HCT116 (cell line): Measurements from ENCODE around the gene PLA2G4B. TPM values are rescaled to one million over a fixed set of nuclear protein-coding genes. Genes with fewer than 3 reads are reported as not detected.

Experiments
- ATAC-seq: fragments of 200-7000 bp; cut with Tn5 transposase; 2 replicates; pipeline ENCODE4 v1.9.1; 2020; ENCODE audit warnings: mild to moderate bottlenecking, moderate library complexity
- BruUV-seq: library from RNA; stranded (reverse); fragments of 400-500 nt; replicated peaks from 2 replicates; lab custom pipeline; 2021; lab: Mats Ljungman, UMichigan
- CTCF ChIA-PET: fragments of 300-600 bp; sonication (Branson Sonifier 250); formaldehyde crosslinking; loops from one replicate; lab custom pipeline; 2021; ENCODE audit warnings: antibody characterized with exemption; lab: Charles Lee
- POLR2A ChIA-PET: fragments of 300-600, 350-600 bp; sonication (Branson Sonifier 250); formaldehyde crosslinking; loops from one replicate; lab custom pipeline; 2021; ENCODE audit warnings: antibody characterized with exemption; lab: Charles Lee
- RAD21 ChIA-PET, 2 experiments: fragments of 300-600 bp; sonication (Branson Sonifier 250); formaldehyde crosslinking; loops; one replicate each; lab custom pipeline; 2023; ENCODE audit warnings: low total read pairs in 2 of 2; ENCODE audit not compliant: uncharacterized antibody in 2 of 2, unreplicated experiment in 2 of 2, low non-redundant PET in 1 of 2; lab: Charles Lee
- DNase-seq: peaks from one replicate; pipeline ENCODE4 v3.0.0-alpha.2; 2010; ENCODE audit warnings: low read depth, low spot score
- H2AFZ ChIP-seq: fragments of 200-600 bp; shearing (Covaris generic), sonication (generic); 2 replicates; pipeline ENCODE4 v1.6.1; 2017; ENCODE audit warnings: low read depth, mixed run types, mixed read lengths, antibody characterized with exemption, low read length; ENCODE audit not compliant: poor library complexity, severe bottlenecking
- H3K27ac ChIP-seq: 2 replicates; pipeline ENCODE4 v1.5.1; 2012; ENCODE audit warnings: low read depth, low read length
- H3K27me3 ChIP-seq: fragments of 200-600 bp; sonication (generic); 2 replicates; pipeline ENCODE4 v1.6.1; 2016; ENCODE audit warnings: mixed run types, low read length, mixed read lengths; ENCODE audit not compliant: insufficient read depth
- H3K36me3 ChIP-seq, 2 experiments: fragments of 200-500 bp in 1 of 2; fragments of 200-600 bp in 1 of 2; sonication (Bioruptor generic) in 1 of 2; sonication (generic) in 1 of 2; 2 replicates each; pipeline versions ENCODE4 v1.5.1 to v1.6.1; 2014 to 2016; ENCODE audit warnings: low read length in 2 of 2, inconsistent platforms in 1 of 2, mixed read lengths in 1 of 2, mixed run types in 1 of 2; ENCODE audit not compliant: insufficient read depth in 2 of 2, control insufficient read depth in 1 of 2
- H3K4me1 ChIP-seq, 2 experiments: fragments of 200-600 bp in 1 of 2; sonication (generic) in 1 of 2; 2 replicates each; pipeline versions ENCODE4 v1.5.1 to v1.6.1; 2012 to 2017; ENCODE audit warnings: low read length in 2 of 2, inconsistent platforms in 1 of 2, mild to moderate bottlenecking in 1 of 2, mixed read lengths in 1 of 2, mixed run types in 1 of 2, moderate library complexity in 1 of 2; ENCODE audit not compliant: insufficient read depth in 2 of 2, control insufficient read depth in 1 of 2
- H3K4me2 ChIP-seq: fragments of 200-600 bp; sonication (generic); 2 replicates; pipeline ENCODE4 v1.6.1; 2017; ENCODE audit warnings: mixed run types, low read length, mixed read lengths
- H3K4me3 ChIP-seq, 2 experiments: fragments of 200-600 bp in 1 of 2; sonication (generic) in 1 of 2; replicated peaks in 1 of 2; 2 replicates each; pipeline ENCODE4 v1.5.1; 2011 to 2016; ENCODE audit warnings: low read length in 2 of 2, control low read depth in 1 of 2, low read depth in 1 of 2, mild to moderate bottlenecking in 1 of 2, mixed read lengths in 1 of 2, mixed run types in 1 of 2
- H3K79me2 ChIP-seq: fragments of 200-600 bp; sonication (generic); 2 replicates; pipeline ENCODE4 v1.6.1; 2017; ENCODE audit warnings: mild to moderate bottlenecking, mixed run types, low read length, moderate library complexity, mixed read lengths; ENCODE audit not compliant: insufficient read depth
- H3K9ac ChIP-seq: fragments of 200-600 bp; sonication (generic); 2 replicates; pipeline ENCODE4 v1.6.1; 2016; ENCODE audit warnings: low read length, mixed read lengths
- H3K9me2 ChIP-seq: fragments of 200-600 bp; sonication (generic), shearing (Covaris generic); 2 replicates; pipeline ENCODE4 v1.6.1; 2017; ENCODE audit warnings: mixed run types, mild to moderate bottlenecking, moderate library complexity; ENCODE audit not compliant: insufficient read depth
- H3K9me3 ChIP-seq, 2 experiments: fragments of 200-500 bp in 1 of 2; fragments of 200-600 bp in 1 of 2; sonication (Bioruptor generic) in 1 of 2; sonication (generic) in 1 of 2; 2 replicates each; pipeline ENCODE4 v1.6.1; 2014 to 2017; ENCODE audit warnings: low read length in 2 of 2, mixed read lengths in 2 of 2, inconsistent platforms in 1 of 2, low read depth in 1 of 2, mild to moderate bottlenecking in 1 of 2, mixed run types in 1 of 2, moderate library complexity in 1 of 2; ENCODE audit not compliant: control insufficient read depth in 1 of 2, insufficient read depth in 1 of 2
- H4K20me1 ChIP-seq: fragments of 200-600 bp; sonication (generic), shearing (Covaris generic); 2 replicates; pipeline ENCODE4 v1.6.1; 2017; ENCODE audit warnings: mixed run types, mild to moderate bottlenecking, moderate library complexity; ENCODE audit not compliant: insufficient read depth
- CTCF ChIP-seq, 3 experiments: fragments of 200-600 bp in 1 of 3; sonication (generic) in 1 of 3; IDR thresholded peaks in 2 of 3; conservative IDR thresholded peaks in 1 of 3; 2 replicates each; pipeline ENCODE4 v1.5.1; 2012 to 2017; ENCODE audit warnings: low read depth in 2 of 3, low read length in 2 of 3, antibody characterized with exemption in 1 of 3, borderline replicate concordance in 1 of 3, control low read depth in 1 of 3, mild to moderate bottlenecking in 1 of 3, mixed read lengths in 1 of 3, mixed run types in 1 of 3, moderate library complexity in 1 of 3; ENCODE audit not compliant: insufficient read depth in 1 of 3
- EGR1 ChIP-seq: IDR thresholded peaks from 2 replicates; pipeline ENCODE4 v1.6.1; 2012; ENCODE audit warnings: low read depth
- ELF1 ChIP-seq: IDR thresholded peaks from 2 replicates; pipeline ENCODE4 v1.6.1; 2012; ENCODE audit warnings: low read depth, borderline replicate concordance
- EZH2 ChIP-seq: fragments of 200-600 bp; sonication (generic); IDR thresholded peaks from 2 replicates; pipeline ENCODE4 v1.6.1; 2017; ENCODE audit warnings: antibody characterized with exemption, mixed run types
- JUND ChIP-seq: IDR thresholded peaks from 2 replicates; pipeline ENCODE4 v1.6.1; 2012
- SIN3A ChIP-seq: IDR thresholded peaks from 2 replicates; pipeline ENCODE4 v1.6.1; 2012; ENCODE audit warnings: low read depth
- SP1 ChIP-seq: IDR thresholded peaks from 2 replicates; pipeline ENCODE4 v1.6.1; 2012; ENCODE audit warnings: low read depth
- SRF ChIP-seq: IDR thresholded peaks from 2 replicates; pipeline ENCODE4 v1.6.1; 2012; ENCODE audit warnings: low read depth
- YY1 ChIP-seq: IDR thresholded peaks from 2 replicates; pipeline ENCODE4 v1.6.1; 2011; ENCODE audit warnings: low read length, low read depth, moderate library complexity, mild to moderate bottlenecking; ENCODE audit not compliant: insufficient replicate concordance; ENCODE audit errors: extremely low read depth
- intact Hi-C: fragments of 100-400 bp; cut with micrococcal nuclease; formaldehyde crosslinking; loops from 2 replicates; pipeline ENCODE4 v1.10.0; 2022
- total RNA-seq: library from RNA; stranded (reverse); gene quantifications from one replicate; pipeline ENCODE4 v1.2.1, GENCODE V29; 2021; ENCODE audit not compliant: unreplicated experiment
- TF ChIP-seq, protein P1 (sequence below): IDR thresholded peaks from 2 replicates; pipeline ENCODE4 v1.6.1; 2012
- TF ChIP-seq, protein P2 (sequence below): IDR thresholded peaks from 2 replicates; pipeline ENCODE4 v1.6.1; 2011; ENCODE audit warnings: mild to moderate bottlenecking, low read length, moderate library complexity; ENCODE audit not compliant: insufficient replicate concordance; ENCODE audit errors: extremely low read depth

Gene PLA2G4B
- total RNA-seq, 1 experiment from 2014 or later, result 4.7 TPM

DNA sequence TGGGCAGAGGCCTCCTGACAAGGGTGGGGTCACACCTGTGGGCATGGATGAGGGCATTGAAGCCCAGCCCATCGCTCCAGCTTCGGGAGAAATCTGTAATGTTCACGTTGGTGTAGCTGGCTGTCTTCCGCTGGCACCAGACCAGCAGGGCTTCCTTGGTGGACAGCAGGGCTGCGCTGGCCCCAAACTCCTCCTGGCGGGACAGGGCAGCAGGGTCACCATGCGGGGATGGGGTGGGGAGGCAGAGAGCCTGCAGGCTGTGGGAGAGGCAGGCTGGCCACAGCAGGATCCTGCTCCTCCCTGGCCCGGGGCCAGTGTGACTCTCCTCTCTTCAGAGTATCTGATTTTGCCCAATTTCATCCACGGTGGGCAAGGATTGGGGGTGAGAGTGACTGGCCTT lies 49.2 kb downstream of the PLA2G4B start (continued):
- TF ChIP-seq, protein P1, sequence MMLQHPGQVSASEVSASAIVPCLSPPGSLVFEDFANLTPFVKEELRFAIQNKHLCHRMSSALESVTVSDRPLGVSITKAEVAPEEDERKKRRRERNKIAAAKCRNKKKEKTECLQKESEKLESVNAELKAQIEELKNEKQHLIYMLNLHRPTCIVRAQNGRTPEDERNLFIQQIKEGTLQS, result no peak
- TF ChIP-seq EGR1 (no peak), ELF1 (no peak), SRF (no peak), EZH2 (no peak)
- TF ChIP-seq, protein P2, sequence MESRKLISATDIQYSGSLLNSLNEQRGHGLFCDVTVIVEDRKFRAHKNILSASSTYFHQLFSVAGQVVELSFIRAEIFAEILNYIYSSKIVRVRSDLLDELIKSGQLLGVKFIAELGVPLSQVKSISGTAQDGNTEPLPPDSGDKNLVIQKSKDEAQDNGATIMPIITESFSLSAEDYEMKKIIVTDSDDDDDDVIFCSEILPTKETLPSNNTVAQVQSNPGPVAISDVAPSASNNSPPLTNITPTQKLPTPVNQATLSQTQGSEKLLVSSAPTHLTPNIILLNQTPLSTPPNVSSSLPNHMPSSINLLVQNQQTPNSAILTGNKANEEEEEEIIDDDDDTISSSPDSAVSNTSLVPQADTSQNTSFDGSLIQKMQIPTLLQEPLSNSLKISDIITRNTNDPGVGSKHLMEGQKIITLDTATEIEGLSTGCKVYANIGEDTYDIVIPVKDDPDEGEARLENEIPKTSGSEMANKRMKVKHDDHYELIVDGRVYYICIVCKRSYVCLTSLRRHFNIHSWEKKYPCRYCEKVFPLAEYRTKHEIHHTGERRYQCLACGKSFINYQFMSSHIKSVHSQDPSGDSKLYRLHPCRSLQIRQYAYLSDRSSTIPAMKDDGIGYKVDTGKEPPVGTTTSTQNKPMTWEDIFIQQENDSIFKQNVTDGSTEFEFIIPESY, result no peak
- TF ChIP-seq, all 23 proteins: peak for 0

DNA sequence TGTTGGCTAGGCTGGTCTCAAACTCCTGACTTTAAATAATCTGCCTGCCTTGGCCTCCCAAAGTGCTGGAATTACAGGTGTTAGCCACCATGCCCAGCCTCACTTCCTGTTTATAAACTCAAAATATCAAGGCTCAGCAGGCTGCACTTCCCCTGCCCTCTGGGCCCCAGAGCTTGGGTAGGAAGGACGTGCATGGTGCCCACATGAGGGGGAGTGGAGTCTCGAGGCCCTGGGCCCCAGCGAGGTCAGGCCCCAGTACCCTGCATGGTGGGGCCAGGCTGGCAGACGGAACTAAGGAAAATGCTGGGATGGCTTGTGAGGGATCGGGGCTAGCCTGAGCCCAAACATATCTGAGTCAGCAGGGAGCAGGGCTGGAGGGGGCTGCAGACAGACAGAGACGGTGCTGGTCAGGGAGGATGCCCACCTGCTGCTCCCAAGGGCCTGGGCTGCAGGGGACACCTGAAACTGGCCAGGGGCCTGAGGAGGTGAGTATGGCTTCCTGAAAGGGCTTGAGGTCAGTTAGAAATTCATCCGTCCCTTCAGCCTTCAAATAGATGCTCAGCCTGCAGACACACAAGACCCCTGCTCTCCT lies 50.1 kb downstream of the PLA2G4B start:
- BruUV-seq, result no TSS peak
- intact Hi-C loops, result no loop called here
- ATAC-seq (no peak), DNase-seq (no peak)
- ChIA-PET CTCF (no interaction called here), POLR2A (no interaction called here), RAD21 (no interaction called here)
- TF ChIP-seq SRF (no peak), CTCF (IDR thresholded peaks at IDR 0.05 in 2 of 3, conservative IDR thresholded peaks at IDR 0.05 in 1 of 3; ENCODE audit: borderline replicate concordance in 1 of 3, insufficient read depth in 1 of 3, low read depth in 2 of 3, low read length in 2 of 3) (no peak), YY1 (no peak), SIN3A (no peak), EGR1 (no peak), SP1 (no peak), JUND (no peak)
- TF ChIP-seq, protein P2, result no peak
- H3K27me3 ChIP-seq, result no peaks in the 10 kb centered on the region
- H4K20me1 ChIP-seq, result no peaks in the 10 kb centered on the region
- no peaks in the 10 kb centered on the region for H3K79me2 ChIP-seq
- peaks cover 9 to 13% of the 10 kb centered on the region in 2 experiments for H3K4me1 ChIP-seq
- no peaks in the 10 kb centered on the region for H3K36me3 ChIP-seq
- no peaks in the 10 kb centered on the region for H3K9me2 ChIP-seq
- H3K27ac ChIP-seq, result no peak overlapping the region
- H3K4me2 ChIP-seq, result no peak overlapping the region
- no peak overlapping the region for H3K9ac ChIP-seq
- no peak overlapping the region for H3K4me3 ChIP-seq
- no peaks in the 10 kb centered on the region for H3K9me3 ChIP-seq
- H2AFZ ChIP-seq, result no peak overlapping the region
